HL-60 (cell line): ENCODE measurements around the gene MAP7.

Experiments
- GABPA ChIP-seq: IDR thresholded peaks from 2 replicates; pipeline ENCODE4 v1.6.1; 2012; ENCODE audit warnings: low read depth
- POLR2AphosphoS5 ChIP-seq: IDR thresholded peaks from 2 replicates; pipeline ENCODE4 v1.6.1; 2012; ENCODE audit warnings: low read depth
- REST ChIP-seq: IDR thresholded peaks from 2 replicates; pipeline ENCODE4 v1.6.1; 2012; ENCODE audit warnings: low read depth; ENCODE audit not compliant: insufficient replicate concordance
- SPI1 ChIP-seq: IDR thresholded peaks from 2 replicates; pipeline ENCODE4 v1.6.1; 2012; ENCODE audit warnings: low read depth, mild to moderate bottlenecking, borderline replicate concordance
- TF ChIP-seq, protein P1 (sequence below): IDR thresholded peaks from one replicate; pipeline ENCODE4 v1.5.1; 2011; ENCODE audit warnings: low read length, control low read depth, inconsistent platforms; ENCODE audit not compliant: insufficient read depth

GRCh38 chr6:136469154-136469553 is 81.1 kb downstream of the MAP7 start:
- TF ChIP-seq, protein P1, sequence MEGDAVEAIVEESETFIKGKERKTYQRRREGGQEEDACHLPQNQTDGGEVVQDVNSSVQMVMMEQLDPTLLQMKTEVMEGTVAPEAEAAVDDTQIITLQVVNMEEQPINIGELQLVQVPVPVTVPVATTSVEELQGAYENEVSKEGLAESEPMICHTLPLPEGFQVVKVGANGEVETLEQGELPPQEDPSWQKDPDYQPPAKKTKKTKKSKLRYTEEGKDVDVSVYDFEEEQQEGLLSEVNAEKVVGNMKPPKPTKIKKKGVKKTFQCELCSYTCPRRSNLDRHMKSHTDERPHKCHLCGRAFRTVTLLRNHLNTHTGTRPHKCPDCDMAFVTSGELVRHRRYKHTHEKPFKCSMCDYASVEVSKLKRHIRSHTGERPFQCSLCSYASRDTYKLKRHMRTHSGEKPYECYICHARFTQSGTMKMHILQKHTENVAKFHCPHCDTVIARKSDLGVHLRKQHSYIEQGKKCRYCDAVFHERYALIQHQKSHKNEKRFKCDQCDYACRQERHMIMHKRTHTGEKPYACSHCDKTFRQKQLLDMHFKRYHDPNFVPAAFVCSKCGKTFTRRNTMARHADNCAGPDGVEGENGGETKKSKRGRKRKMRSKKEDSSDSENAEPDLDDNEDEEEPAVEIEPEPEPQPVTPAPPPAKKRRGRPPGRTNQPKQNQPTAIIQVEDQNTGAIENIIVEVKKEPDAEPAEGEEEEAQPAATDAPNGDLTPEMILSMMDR: no peak
- TF ChIP-seq POLR2AphosphoS5 (no peak), SPI1 (no peak), REST (no peak), GABPA (no peak)
